ENCODE measurements around the gene TMEM52B. TPM values are rescaled to one million over a fixed set of nuclear protein-coding genes. Genes with fewer than 3 reads are reported as not detected.
"Not testable (repeated sequence)": the region's sequence is repeated elsewhere in the genome, so short reads cannot be mapped to it uniquely, and the experiment has no call there.

TMEM52B gene
- total and polyA plus RNA-seq, 4 donors: 0.37 TPM; not detected in 3

DNA sequence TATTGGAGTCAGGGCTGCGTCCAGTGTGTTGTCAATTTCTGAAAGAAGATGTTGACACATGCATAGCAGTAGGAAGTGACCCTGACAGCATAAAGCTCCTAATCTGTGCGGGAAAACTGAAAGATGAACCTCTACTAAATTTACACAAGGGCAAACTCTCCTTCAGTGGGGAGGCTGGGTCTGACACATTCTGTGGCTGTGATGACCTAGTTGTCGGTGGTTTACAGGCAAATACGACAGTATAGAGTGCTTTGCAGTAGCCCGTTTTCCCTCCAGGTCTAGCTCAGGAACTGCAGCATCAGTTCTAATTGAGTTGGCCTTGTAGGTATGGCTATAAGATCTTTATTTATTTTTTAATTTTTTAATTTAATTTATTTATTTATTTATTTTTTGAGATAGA, 19.0 kb downstream of the TMEM52B start:
- WGBS: 87% methylated on average over 5 of the region's 5 CpGs
- Histone ChIP-seq H3K36me3 (ENCODE audit: control insufficient read depth in 4 of 4, insufficient read depth in 3 of 4, low read depth in 1 of 4, low read length in 3 of 4) (no peaks in the 10 kb centered on the region), H3K4me1 (ENCODE audit: control insufficient read depth in 4 of 4, insufficient read depth in 4 of 4, low read length in 3 of 4) (no peaks in the 10 kb centered on the region), H3K27me3 (ENCODE audit: control insufficient read depth in 4 of 4, insufficient read depth in 4 of 4, low read length in 3 of 4) (no peaks in the 10 kb centered on the region), H3K27ac (ENCODE audit: low read depth in 1 of 2, low read length in 2 of 2) (no peak overlapping the region), H3K4me3 (ENCODE audit: low read depth in 1 of 3, low read length in 3 of 3) (no peak overlapping the region), H3K9ac (ENCODE audit: low read depth in 1 of 2, low read length in 2 of 2) (no peak overlapping the region), H3K9me3 (ENCODE audit: control insufficient read depth in 4 of 4, low read length in 3 of 4) (no peaks in the 10 kb centered on the region)
- DNase-seq (ENCODE audit: low spot score): no peak
- no peak for TF ChIP-seq MAX (IDR thresholded peaks at IDR 0.05)
- TF ChIP-seq SP1 (IDR thresholded peaks at IDR 0.05): no peak
- TF ChIP-seq FOXA2 (IDR thresholded peaks at IDR 0.05): no peak
- TF ChIP-seq NR2F2 (IDR thresholded peaks at IDR 0.05): no peak
- no peak for TF ChIP-seq JUND (IDR thresholded peaks at IDR 0.05)
- no peak for TF ChIP-seq HNF4A (conservative IDR thresholded peaks at IDR 0.05)
- no peak for TF ChIP-seq FOXA1 (IDR thresholded peaks at IDR 0.05)
- TF ChIP-seq RAD21 (IDR thresholded peaks at IDR 0.05): no peak
- TF ChIP-seq GABPA (IDR thresholded peaks at IDR 0.05 in 1 of 2, conservative IDR thresholded peaks at IDR 0.05 in 1 of 2): no peak
- no peak for TF ChIP-seq TAF1 (conservative IDR thresholded peaks at IDR 0.05)

- H3K4me3 ChIP-seq (ENCODE audit: low read depth in 1 of 3, low read length in 3 of 3); H3K27me3 ChIP-seq (ENCODE audit: control insufficient read depth in 4 of 4, insufficient read depth in 4 of 4, low read length in 3 of 4); H3K36me3 ChIP-seq (ENCODE audit: control insufficient read depth in 4 of 4, insufficient read depth in 3 of 4, low read depth in 1 of 4, low read length in 3 of 4); H3K9me3 ChIP-seq (ENCODE audit: control insufficient read depth in 4 of 4, low read length in 3 of 4); DNase-seq (ENCODE audit: low spot score); H3K4me1 ChIP-seq (ENCODE audit: control insufficient read depth in 4 of 4, insufficient read depth in 4 of 4, low read length in 3 of 4); H3K27ac ChIP-seq (ENCODE audit: low read depth in 1 of 2, low read length in 2 of 2); H3K9ac ChIP-seq (ENCODE audit: low read depth in 1 of 2, low read length in 2 of 2): not testable (repeated sequence)
- 93% methylated on average over 2 of the region's 2 CpGs for WGBS
Observed at GRCh38 chr12:10204495-10204894, 25.7 kb downstream of the TMEM52B start.

GRCh38 chr12:10205220-10205807, 26.5 kb downstream of the TMEM52B start:
- no peak for DNase-seq (ENCODE audit: low spot score)
- 91% methylated on average over 3 of the region's 3 CpGs for WGBS
- Histone ChIP-seq H3K27me3 (ENCODE audit: control insufficient read depth in 4 of 4, insufficient read depth in 4 of 4, low read length in 3 of 4) (no peaks in the 10 kb centered on the region), H3K9me3 (ENCODE audit: control insufficient read depth in 4 of 4, low read length in 3 of 4) (no peaks in the 10 kb centered on the region), H3K4me1 (ENCODE audit: control insufficient read depth in 4 of 4, insufficient read depth in 4 of 4, low read length in 3 of 4) (no peaks in the 10 kb centered on the region), H3K4me3 (ENCODE audit: low read depth in 1 of 3, low read length in 3 of 3) (no peak overlapping the region), H3K9ac (ENCODE audit: low read depth in 1 of 2, low read length in 2 of 2) (no peak overlapping the region), H3K27ac (ENCODE audit: low read depth in 1 of 2, low read length in 2 of 2) (no peak overlapping the region), H3K36me3 (ENCODE audit: control insufficient read depth in 4 of 4, insufficient read depth in 3 of 4, low read depth in 1 of 4, low read length in 3 of 4) (no peaks in the 10 kb centered on the region)
- TF ChIP-seq, protein P1, sequence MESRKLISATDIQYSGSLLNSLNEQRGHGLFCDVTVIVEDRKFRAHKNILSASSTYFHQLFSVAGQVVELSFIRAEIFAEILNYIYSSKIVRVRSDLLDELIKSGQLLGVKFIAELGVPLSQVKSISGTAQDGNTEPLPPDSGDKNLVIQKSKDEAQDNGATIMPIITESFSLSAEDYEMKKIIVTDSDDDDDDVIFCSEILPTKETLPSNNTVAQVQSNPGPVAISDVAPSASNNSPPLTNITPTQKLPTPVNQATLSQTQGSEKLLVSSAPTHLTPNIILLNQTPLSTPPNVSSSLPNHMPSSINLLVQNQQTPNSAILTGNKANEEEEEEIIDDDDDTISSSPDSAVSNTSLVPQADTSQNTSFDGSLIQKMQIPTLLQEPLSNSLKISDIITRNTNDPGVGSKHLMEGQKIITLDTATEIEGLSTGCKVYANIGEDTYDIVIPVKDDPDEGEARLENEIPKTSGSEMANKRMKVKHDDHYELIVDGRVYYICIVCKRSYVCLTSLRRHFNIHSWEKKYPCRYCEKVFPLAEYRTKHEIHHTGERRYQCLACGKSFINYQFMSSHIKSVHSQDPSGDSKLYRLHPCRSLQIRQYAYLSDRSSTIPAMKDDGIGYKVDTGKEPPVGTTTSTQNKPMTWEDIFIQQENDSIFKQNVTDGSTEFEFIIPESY (IDR thresholded peaks at IDR 0.05): no peak
- TF ChIP-seq, protein P2, sequence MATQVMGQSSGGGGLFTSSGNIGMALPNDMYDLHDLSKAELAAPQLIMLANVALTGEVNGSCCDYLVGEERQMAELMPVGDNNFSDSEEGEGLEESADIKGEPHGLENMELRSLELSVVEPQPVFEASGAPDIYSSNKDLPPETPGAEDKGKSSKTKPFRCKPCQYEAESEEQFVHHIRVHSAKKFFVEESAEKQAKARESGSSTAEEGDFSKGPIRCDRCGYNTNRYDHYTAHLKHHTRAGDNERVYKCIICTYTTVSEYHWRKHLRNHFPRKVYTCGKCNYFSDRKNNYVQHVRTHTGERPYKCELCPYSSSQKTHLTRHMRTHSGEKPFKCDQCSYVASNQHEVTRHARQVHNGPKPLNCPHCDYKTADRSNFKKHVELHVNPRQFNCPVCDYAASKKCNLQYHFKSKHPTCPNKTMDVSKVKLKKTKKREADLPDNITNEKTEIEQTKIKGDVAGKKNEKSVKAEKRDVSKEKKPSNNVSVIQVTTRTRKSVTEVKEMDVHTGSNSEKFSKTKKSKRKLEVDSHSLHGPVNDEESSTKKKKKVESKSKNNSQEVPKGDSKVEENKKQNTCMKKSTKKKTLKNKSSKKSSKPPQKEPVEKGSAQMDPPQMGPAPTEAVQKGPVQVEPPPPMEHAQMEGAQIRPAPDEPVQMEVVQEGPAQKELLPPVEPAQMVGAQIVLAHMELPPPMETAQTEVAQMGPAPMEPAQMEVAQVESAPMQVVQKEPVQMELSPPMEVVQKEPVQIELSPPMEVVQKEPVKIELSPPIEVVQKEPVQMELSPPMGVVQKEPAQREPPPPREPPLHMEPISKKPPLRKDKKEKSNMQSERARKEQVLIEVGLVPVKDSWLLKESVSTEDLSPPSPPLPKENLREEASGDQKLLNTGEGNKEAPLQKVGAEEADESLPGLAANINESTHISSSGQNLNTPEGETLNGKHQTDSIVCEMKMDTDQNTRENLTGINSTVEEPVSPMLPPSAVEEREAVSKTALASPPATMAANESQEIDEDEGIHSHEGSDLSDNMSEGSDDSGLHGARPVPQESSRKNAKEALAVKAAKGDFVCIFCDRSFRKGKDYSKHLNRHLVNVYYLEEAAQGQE (IDR thresholded peaks at IDR 0.05): no peak
- TF ChIP-seq MAX (IDR thresholded peaks at IDR 0.05): no peak
- no peak for TF ChIP-seq EGR1 (IDR thresholded peaks at IDR 0.05; ENCODE audit: low read depth in 2 of 2)
- TF ChIP-seq RXRA (IDR thresholded peaks at IDR 0.05): no peak
- no peak for TF ChIP-seq GABPA (IDR thresholded peaks at IDR 0.05 in 1 of 2, conservative IDR thresholded peaks at IDR 0.05 in 1 of 2)
- TF ChIP-seq CTCF (IDR thresholded peaks at IDR 0.05; ENCODE audit: low read depth, low read length, missing input control): no peak
- no peak for TF ChIP-seq SP1 (IDR thresholded peaks at IDR 0.05)
- no peak for TF ChIP-seq HNF4A (conservative IDR thresholded peaks at IDR 0.05)
- no peak for TF ChIP-seq NR2F2 (IDR thresholded peaks at IDR 0.05)
- TF ChIP-seq HNF4G (IDR thresholded peaks at IDR 0.05): no peak
